Calu3 (cell line): ENCODE data around the gene ARHGAP42. TPM values are rescaled to one million over a fixed set of nuclear protein-coding genes. Genes with fewer than 3 reads are reported as not detected.
"Not testable (repeated sequence)": the region's sequence is repeated elsewhere in the genome, so short reads cannot be mapped to it uniquely, and the experiment has no call there.

ENCODE experiments used
- BruUV-seq: library from RNA; stranded (reverse); fragments of 400-500 nt; replicated peaks from 2 replicates; lab custom pipeline; 2021; lab: Mats Ljungman, UMichigan
- CTCF ChIA-PET: fragments of 300-600 bp; sonication (Branson Sonifier 250); formaldehyde crosslinking; loops from one replicate; lab custom pipeline; 2022; ENCODE audit warnings: antibody characterized with exemption; lab: Charles Lee
- DNase-seq: peaks from one replicate; pipeline ENCODE4 v3.0.0; 2022
- H3K27ac Mint-ChIP-seq: one replicate; pipeline ENCODE4 v1.8.0; 2022; ENCODE audit warnings: mixed read lengths; ENCODE audit not compliant: unreplicated experiment
- H3K27me3 Mint-ChIP-seq: one replicate; pipeline ENCODE4 v1.8.0; 2022; ENCODE audit warnings: mixed read lengths; ENCODE audit not compliant: unreplicated experiment
- H3K36me3 Mint-ChIP-seq: one replicate; pipeline ENCODE4 v1.8.0; 2022; ENCODE audit warnings: mild to moderate bottlenecking, moderate library complexity, mixed read lengths; ENCODE audit not compliant: insufficient read depth, unreplicated experiment
- H3K4me1 Mint-ChIP-seq: one replicate; pipeline ENCODE4 v1.8.0; 2022; ENCODE audit warnings: mild to moderate bottlenecking, low read depth, mixed read lengths; ENCODE audit not compliant: unreplicated experiment
- H3K4me3 Mint-ChIP-seq: one replicate; pipeline ENCODE4 v1.8.0; 2022; ENCODE audit warnings: mild to moderate bottlenecking, low read depth, moderate library complexity, mixed read lengths; ENCODE audit not compliant: unreplicated experiment
- H3K9me3 Mint-ChIP-seq: one replicate; pipeline ENCODE4 v1.8.0; 2022; ENCODE audit warnings: low read depth, mixed read lengths; ENCODE audit not compliant: unreplicated experiment
- CTCF ChIP-seq: fragments of 200-600 bp; IDR thresholded peaks from one replicate; pipeline ENCODE4 v1.8.0; 2022; ENCODE audit warnings: antibody characterized with exemption; ENCODE audit not compliant: unreplicated experiment
- intact Hi-C: fragments of 100-400 bp; cut with micrococcal nuclease; formaldehyde crosslinking; loops from one replicate; pipeline ENCODE4 v1.10.0; 2022; ENCODE audit not compliant: unreplicated experiment
- total RNA-seq: library from RNA; stranded (reverse); gene quantifications from 2 replicates; pipeline ENCODE4 v1.2.3, GENCODE V29; 2022

ARHGAP42 gene
- total RNA-seq, 1 experiment from 2014 or later = 10.3 TPM

DNA sequence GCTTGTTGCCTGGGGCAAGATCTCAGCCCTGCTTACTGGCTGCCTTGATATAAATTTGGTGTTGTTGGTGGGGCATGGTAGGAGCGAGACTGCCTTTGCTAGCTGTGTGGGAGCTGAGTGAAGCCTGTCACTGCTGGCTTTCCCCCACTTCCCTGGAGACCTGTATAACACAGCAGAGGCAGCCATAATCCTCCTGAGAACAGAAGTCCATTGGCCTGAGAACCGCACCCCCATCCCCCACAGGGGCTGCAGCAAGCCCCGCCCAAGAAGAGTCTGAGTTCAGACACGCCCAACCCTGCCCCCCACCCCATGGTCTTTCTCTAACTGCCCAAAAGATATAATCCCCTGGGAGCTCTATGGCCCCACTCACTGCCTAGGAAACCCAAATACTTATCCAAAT lies 39.2 kb upstream of the ARHGAP42 start:
- H3K4me1 Mint-ChIP-seq = no peaks in the 10 kb centered on the region
- no peak for TF ChIP-seq CTCF
- H3K27ac Mint-ChIP-seq = no peak overlapping the region
- CTCF ChIA-PET = no interaction called here
- intact Hi-C loops = no loop called here
- no peaks in the 10 kb centered on the region for H3K27me3 Mint-ChIP-seq
- H3K36me3 Mint-ChIP-seq = no peaks in the 10 kb centered on the region
- DNase-seq = no peak
- no peak overlapping the region for H3K4me3 Mint-ChIP-seq
- no TSS peak for BruUV-seq
- no peaks in the 10 kb centered on the region for H3K9me3 Mint-ChIP-seq

GRCh38 chr11:100663583-100663982 lies 23.5 kb upstream of the ARHGAP42 start:
- no peak for TF ChIP-seq CTCF
- no peak overlapping the region for H3K27ac Mint-ChIP-seq
- H3K4me3 Mint-ChIP-seq = no peak overlapping the region
- DNase-seq = no peak
- no TSS peak for BruUV-seq
- intact Hi-C loops = no loop called here
- CTCF ChIA-PET = no interaction called here
- no peaks in the 10 kb centered on the region for H3K9me3 Mint-ChIP-seq
- H3K27me3 Mint-ChIP-seq = no peaks in the 10 kb centered on the region
- no peaks in the 10 kb centered on the region for H3K4me1 Mint-ChIP-seq
- H3K36me3 Mint-ChIP-seq = no peaks in the 10 kb centered on the region

DNA sequence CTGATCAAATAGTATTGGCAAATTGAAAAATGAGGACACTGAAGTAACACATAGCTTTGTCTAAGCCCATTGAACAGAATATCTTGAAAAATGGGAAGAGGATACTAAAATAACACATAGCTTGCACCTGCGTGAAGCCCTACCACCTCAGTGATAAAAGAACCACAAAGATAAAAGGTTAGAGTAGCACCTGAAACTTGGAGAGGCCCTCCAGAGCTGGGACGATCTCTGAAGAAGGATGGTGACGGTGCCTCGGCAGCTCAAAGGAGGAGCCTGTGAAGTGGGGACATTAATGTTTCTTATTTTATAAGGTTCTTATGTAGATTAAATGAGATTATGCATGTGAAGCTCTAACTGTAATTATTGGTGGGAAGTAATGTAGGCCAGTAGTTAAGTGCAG lies 23.1 kb upstream of the ARHGAP42 start:
- CTCF ChIA-PET = no interaction called here
- no TSS peak for BruUV-seq
- no peak for TF ChIP-seq CTCF
- DNase-seq = no peak
- Mint-ChIP-seq H3K4me1 (no peaks in the 10 kb centered on the region), H3K27me3 (no peaks in the 10 kb centered on the region), H3K9me3 (no peaks in the 10 kb centered on the region), H3K27ac (no peak overlapping the region), H3K36me3 (no peaks in the 10 kb centered on the region), H3K4me3 (no peak overlapping the region)
- intact Hi-C loops = no loop called here

DNA sequence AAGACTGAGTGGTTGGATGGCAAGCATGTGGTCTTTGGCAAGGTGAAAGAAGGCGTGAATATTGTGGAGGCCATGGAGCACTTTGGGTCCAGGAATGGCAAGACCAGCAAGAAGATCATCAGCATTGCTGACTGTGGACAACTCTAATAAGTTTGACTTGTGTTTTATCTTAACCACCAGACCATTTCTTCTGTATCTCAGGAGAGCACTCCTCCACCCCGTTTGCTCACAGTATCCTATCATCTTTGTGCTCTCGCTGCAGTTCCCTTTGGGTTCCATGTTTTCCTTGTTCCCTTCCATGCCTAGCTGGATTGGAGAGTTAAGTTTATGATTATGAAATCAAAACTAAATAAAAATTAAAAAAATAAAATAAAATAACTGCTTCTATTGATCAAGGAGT lies 20.3 kb upstream of the ARHGAP42 start:
- BruUV-seq, DNase-seq, H3K4me1 Mint-ChIP-seq: not testable (repeated sequence)

DNA sequence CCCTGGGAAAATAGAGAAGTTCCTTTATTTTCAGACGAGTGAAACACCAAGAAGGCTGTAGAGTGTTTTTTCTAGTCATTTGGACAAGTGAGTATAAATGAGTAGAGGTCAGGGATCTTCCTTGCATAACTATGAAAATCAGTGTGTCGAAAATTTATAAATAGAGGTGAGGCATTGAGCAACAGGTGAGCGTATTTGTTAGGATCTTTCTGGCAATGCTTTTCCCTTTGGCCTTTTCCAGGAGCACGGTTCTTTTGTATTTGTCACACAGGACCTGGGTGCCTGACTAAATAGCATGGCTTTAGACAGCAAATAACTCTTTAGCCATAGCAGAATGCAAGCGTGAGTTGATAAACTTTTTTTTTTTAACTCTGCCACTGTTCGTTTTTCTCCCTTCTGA lies 19.6 kb upstream of the ARHGAP42 start:
- no peaks in the 10 kb centered on the region for H3K9me3 Mint-ChIP-seq
- no TSS peak for BruUV-seq
- no peak for DNase-seq
- CTCF ChIA-PET = no interaction called here
- TF ChIP-seq CTCF = no peak
- no peaks in the 10 kb centered on the region for H3K36me3 Mint-ChIP-seq
- no peaks in the 10 kb centered on the region for H3K4me1 Mint-ChIP-seq
- H3K27ac Mint-ChIP-seq = no peak overlapping the region
- intact Hi-C loops = no loop called here
- H3K27me3 Mint-ChIP-seq = no peaks in the 10 kb centered on the region
- H3K4me3 Mint-ChIP-seq = no peak overlapping the region

More for the DNA sequence above, 20.3 kb upstream of the ARHGAP42 start:
- H3K4me3 Mint-ChIP-seq, CTCF ChIA-PET, H3K27ac Mint-ChIP-seq, H3K36me3 Mint-ChIP-seq, intact Hi-C loops, H3K9me3 Mint-ChIP-seq, H3K27me3 Mint-ChIP-seq: not testable (repeated sequence)
